HepG2 (cell line): ENCODE results near the gene MARCHF2. TPM values are rescaled to one million over a fixed set of nuclear protein-coding genes. Genes with fewer than 3 reads are reported as not detected.

Source experiments
- BCLAF1 ChIP-seq: fragments of 450-650 bp; IDR thresholded peaks from 2 replicates; pipeline ENCODE4 v1.6.1; 2017; ENCODE audit warnings: mild to moderate bottlenecking
- BHLHE40 ChIP-seq: IDR thresholded peaks from 2 replicates; pipeline ENCODE4 v1.6.1; 2011; ENCODE audit warnings: low read length, improper control_type of control experiment
- ETS1 ChIP-seq: sonication (generic); formaldehyde crosslinking; IDR thresholded peaks from 2 replicates; pipeline ENCODE4 v1.4.0; 2020; ENCODE audit warnings: missing genetic modification reagents
- HHEX ChIP-seq: IDR thresholded peaks from 2 replicates; pipeline ENCODE4 v1.6.1; 2016; ENCODE audit warnings: control low read depth
- HNRNPH1 ChIP-seq: fragments of 200-400 bp; formaldehyde crosslinking; optimal IDR thresholded peaks from 2 replicates; pipeline ENCODE3; 2017; ENCODE audit warnings: mild to moderate bottlenecking, low read depth, low read length
- JARID2 ChIP-seq: sonication (generic); formaldehyde crosslinking; IDR thresholded peaks from 2 replicates; pipeline ENCODE4 v1.8.1; 2023; ENCODE audit warnings: missing genetic modification reagents, inconsistent platforms; ENCODE audit not compliant: insufficient replicate concordance
- KLF15 ChIP-seq: sonication (generic); formaldehyde crosslinking; IDR thresholded peaks from 2 replicates; pipeline ENCODE4 v1.8.1; 2023; ENCODE audit warnings: borderline replicate concordance, mild to moderate bottlenecking, inconsistent platforms, missing genetic modification reagents, mixed read lengths
- MAFG ChIP-seq: sonication (generic); formaldehyde crosslinking; IDR thresholded peaks from 2 replicates; pipeline ENCODE4 v1.5.1; 2020; ENCODE audit warnings: mild to moderate bottlenecking, missing genetic modification reagents
- PLRG1 ChIP-seq: fragments of 450-650 bp; conservative IDR thresholded peaks from 2 replicates; pipeline ENCODE4 v1.6.1; 2016
- POLR2G ChIP-seq: fragments of 200-400 bp; formaldehyde crosslinking; IDR thresholded peaks from 2 replicates; pipeline ENCODE4 v1.6.1; 2018; ENCODE audit warnings: mild to moderate bottlenecking, low read depth, low read length, moderate library complexity
- SRY ChIP-seq: sonication (generic); formaldehyde crosslinking; IDR thresholded peaks from 2 replicates; pipeline ENCODE4 v1.8.0; 2022; ENCODE audit warnings: mild to moderate bottlenecking, missing genetic modification reagents
- TAF1 ChIP-seq: sonication (generic); formaldehyde crosslinking; IDR thresholded peaks from 2 replicates; pipeline ENCODE4 v1.4.0; 2020; ENCODE audit warnings: missing genetic modification reagents
- ZNF280B ChIP-seq: sonication (generic); formaldehyde crosslinking; IDR thresholded peaks from 2 replicates; pipeline ENCODE4 v1.5.0; 2020; ENCODE audit warnings: missing genetic modification reagents, mild to moderate bottlenecking, borderline replicate concordance
- ZNF33A ChIP-seq: sonication (generic); formaldehyde crosslinking; IDR thresholded peaks from 2 replicates; pipeline ENCODE4 v1.5.1; 2020; ENCODE audit warnings: missing genetic modification reagents, mild to moderate bottlenecking, moderate library complexity, borderline replicate concordance
- ZNF589 ChIP-seq: sonication (generic); formaldehyde crosslinking; conservative IDR thresholded peaks from 2 replicates; pipeline ENCODE4 v1.8.0; 2022; ENCODE audit warnings: mild to moderate bottlenecking, moderate library complexity, missing genetic modification reagents
- polyA plus RNA-seq, 8 experiments: library from polyadenylated mRNA; depleted of rRNA in 3 of 8; stranded (reverse) in 7 of 8; unstranded in 1 of 8; fragments of >200 nt; fragmentation: Illumina TruSeq in 4 of 8; extraction: Trizol in 4 of 8; gene quantifications; 2 replicates each; pipeline versions ENCODE4 v1.2.1 to v1.2.3, GENCODE V29; 2011 to 2016; ENCODE audit warnings: low read depth in 4 of 8, missing spikeins in 1 of 8, mixed read lengths in 1 of 8; ENCODE audit not compliant: insufficient read depth in 1 of 8
- total RNA-seq, 5 experiments: library from RNA; depleted of rRNA; stranded (reverse); fragments of >200 nt; fragmentation: Illumina TruSeq; extraction: Trizol; gene quantifications; 2 replicates each; pipeline ENCODE4 v1.2.3, GENCODE V29; 2016; ENCODE audit warnings: low read depth in 1 of 5
- TF ChIP-seq, protein P1 (sequence below): sonication (generic); formaldehyde crosslinking; IDR thresholded peaks from 2 replicates; pipeline ENCODE4 v1.4.0; 2020; ENCODE audit warnings: missing genetic modification reagents
- TF ChIP-seq, protein P2 (sequence below): sonication (generic); formaldehyde crosslinking; conservative IDR thresholded peaks from 2 replicates; pipeline ENCODE4 v1.8.1; 2023; ENCODE audit warnings: missing genetic modification reagents

Gene MARCHF2
- total and polyA plus RNA-seq, 2 of the 13 experiments (the other 11 are each of a cell fraction or from before 2014, with no cell fraction given): 12.7 to 13.0 TPM

DNA sequence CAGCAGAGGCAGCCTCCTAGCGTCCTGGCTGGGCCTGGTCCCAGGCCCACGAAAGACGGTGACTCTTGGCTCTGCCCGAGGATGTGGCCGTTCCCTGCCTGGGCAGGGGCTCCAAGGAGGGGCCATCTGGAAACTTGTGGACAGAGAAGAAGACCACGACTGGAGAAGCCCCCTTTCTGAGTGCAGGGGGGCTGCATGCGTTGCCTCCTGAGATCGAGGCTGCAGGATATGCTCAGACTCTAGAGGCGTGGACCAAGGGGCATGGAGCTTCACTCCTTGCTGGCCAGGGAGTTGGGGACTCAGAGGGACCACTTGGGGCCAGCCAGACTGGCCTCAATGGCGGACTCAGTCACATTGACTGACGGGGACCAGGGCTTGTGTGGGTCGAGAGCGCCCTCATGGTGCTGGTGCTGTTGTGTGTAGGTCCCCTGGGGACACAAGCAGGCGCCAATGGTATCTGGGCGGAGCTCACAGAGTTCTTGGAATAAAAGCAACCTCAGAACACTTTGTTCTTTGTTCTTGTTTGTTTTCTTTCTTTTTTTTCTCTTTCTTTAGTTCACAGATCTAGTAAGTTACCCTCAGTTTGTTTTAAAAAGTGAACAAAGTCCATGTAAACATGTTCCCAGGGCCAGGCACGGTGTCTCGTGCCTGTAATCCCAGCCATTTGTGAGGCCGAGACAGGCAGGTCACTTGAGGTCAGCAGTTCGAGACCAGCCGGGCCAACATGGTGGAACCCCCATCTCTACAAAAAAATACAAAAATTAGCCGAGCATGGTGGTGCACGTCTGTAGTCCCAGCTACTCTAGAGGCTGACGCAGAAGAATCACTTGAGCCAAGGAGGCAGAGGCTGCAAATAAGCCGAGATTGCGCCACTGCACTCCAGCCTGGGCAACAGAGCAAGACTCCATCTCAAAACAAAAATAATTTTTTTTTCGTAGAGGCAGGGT lies 39.0 kb upstream of the MARCHF2 start (continued):
- TF ChIP-seq, protein P1, sequence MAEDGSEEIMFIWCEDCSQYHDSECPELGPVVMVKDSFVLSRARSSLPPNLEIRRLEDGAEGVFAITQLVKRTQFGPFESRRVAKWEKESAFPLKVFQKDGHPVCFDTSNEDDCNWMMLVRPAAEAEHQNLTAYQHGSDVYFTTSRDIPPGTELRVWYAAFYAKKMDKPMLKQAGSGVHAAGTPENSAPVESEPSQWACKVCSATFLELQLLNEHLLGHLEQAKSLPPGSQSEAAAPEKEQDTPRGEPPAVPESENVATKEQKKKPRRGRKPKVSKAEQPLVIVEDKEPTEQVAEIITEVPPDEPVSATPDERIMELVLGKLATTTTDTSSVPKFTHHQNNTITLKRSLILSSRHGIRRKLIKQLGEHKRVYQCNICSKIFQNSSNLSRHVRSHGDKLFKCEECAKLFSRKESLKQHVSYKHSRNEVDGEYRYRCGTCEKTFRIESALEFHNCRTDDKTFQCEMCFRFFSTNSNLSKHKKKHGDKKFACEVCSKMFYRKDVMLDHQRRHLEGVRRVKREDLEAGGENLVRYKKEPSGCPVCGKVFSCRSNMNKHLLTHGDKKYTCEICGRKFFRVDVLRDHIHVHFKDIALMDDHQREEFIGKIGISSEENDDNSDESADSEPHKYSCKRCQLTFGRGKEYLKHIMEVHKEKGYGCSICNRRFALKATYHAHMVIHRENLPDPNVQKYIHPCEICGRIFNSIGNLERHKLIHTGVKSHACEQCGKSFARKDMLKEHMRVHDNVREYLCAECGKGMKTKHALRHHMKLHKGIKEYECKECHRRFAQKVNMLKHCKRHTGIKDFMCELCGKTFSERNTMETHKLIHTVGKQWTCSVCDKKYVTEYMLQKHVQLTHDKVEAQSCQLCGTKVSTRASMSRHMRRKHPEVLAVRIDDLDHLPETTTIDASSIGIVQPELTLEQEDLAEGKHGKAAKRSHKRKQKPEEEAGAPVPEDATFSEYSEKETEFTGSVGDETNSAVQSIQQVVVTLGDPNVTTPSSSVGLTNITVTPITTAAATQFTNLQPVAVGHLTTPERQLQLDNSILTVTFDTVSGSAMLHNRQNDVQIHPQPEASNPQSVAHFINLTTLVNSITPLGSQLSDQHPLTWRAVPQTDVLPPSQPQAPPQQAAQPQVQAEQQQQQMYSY (CRISPR knock-in tag): no peak
- TF ChIP-seq POLR2G: no peak
- no peak for TF ChIP-seq ETS1 (CRISPR knock-in tag)
- TF ChIP-seq HNRNPH1: no peak
- TF ChIP-seq BHLHE40: peak; percentile 98
- TF ChIP-seq PLRG1: no peak
- peak; percentile 92; the same call in 1 of the 2 replicates for TF ChIP-seq ZNF33A (CRISPR knock-in tag)
- peak; percentile 91 for TF ChIP-seq ZNF280B (CRISPR knock-in tag)
- no peak for TF ChIP-seq BCLAF1
- no peak for TF ChIP-seq MAFG (CRISPR knock-in tag)
- TF ChIP-seq JARID2 (CRISPR knock-in tag): no peak
- TF ChIP-seq TAF1 (CRISPR knock-in tag): no peak; the same call in 1 of the 2 replicates
- no peak for TF ChIP-seq KLF15 (CRISPR knock-in tag)
- TF ChIP-seq ZNF589 (CRISPR knock-in tag): no peak
- peak; percentile 58 for TF ChIP-seq HHEX
- no peak; the same call in 1 of the 2 replicates for TF ChIP-seq SRY (CRISPR knock-in tag)
- TF ChIP-seq, protein P2, sequence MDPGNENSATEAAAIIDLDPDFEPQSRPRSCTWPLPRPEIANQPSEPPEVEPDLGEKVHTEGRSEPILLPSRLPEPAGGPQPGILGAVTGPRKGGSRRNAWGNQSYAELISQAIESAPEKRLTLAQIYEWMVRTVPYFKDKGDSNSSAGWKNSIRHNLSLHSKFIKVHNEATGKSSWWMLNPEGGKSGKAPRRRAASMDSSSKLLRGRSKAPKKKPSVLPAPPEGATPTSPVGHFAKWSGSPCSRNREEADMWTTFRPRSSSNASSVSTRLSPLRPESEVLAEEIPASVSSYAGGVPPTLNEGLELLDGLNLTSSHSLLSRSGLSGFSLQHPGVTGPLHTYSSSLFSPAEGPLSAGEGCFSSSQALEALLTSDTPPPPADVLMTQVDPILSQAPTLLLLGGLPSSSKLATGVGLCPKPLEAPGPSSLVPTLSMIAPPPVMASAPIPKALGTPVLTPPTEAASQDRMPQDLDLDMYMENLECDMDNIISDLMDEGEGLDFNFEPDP (CRISPR knock-in tag): no peak
